H9 (cell line): ENCODE results near the gene DBF4. TPM values are rescaled to one million over a fixed set of nuclear protein-coding genes. Genes with fewer than 3 reads are reported as not detected.

ENCODE experiments used
- DNase-seq: peaks from one replicate; pipeline ENCODE4 v3.0.0-alpha.2; 2017
- H2AFZ ChIP-seq: one replicate; pipeline ENCODE4 v1.6.1; 2013; ENCODE audit warnings: mild to moderate bottlenecking, low read length, control low read depth, moderate library complexity
- H2AK5ac ChIP-seq: 2 replicates; pipeline ENCODE4 v1.6.1; 2013; ENCODE audit warnings: low read length, control low read depth, mixed read lengths; ENCODE audit not compliant: insufficient read length
- H2BK120ac ChIP-seq: one replicate; pipeline ENCODE4 v1.6.1; 2013; ENCODE audit warnings: low read depth, mild to moderate bottlenecking, low read length, control low read depth, inconsistent platforms; ENCODE audit not compliant: poor library complexity, severe bottlenecking
- H2BK12ac ChIP-seq: 2 replicates; pipeline ENCODE4 v1.6.1; 2013; ENCODE audit warnings: low read length, control low read depth, mixed read lengths, low read depth; ENCODE audit not compliant: insufficient read length
- H2BK15ac ChIP-seq: 2 replicates; pipeline ENCODE4 v1.6.1; 2013; ENCODE audit warnings: low read depth, low read length, control low read depth
- H2BK20ac ChIP-seq: one replicate; pipeline ENCODE4 v1.6.1; 2013; ENCODE audit warnings: low read depth, mild to moderate bottlenecking, low read length, control low read depth, inconsistent platforms; ENCODE audit not compliant: poor library complexity, severe bottlenecking
- H2BK5ac ChIP-seq: 2 replicates; pipeline ENCODE4 v1.6.1; 2013; ENCODE audit warnings: low read length, control low read depth, mixed read lengths; ENCODE audit not compliant: insufficient read length
- H3K14ac ChIP-seq: 2 replicates; pipeline ENCODE4 v1.6.1; 2013; ENCODE audit warnings: low read length, control low read depth; ENCODE audit not compliant: insufficient read depth
- H3K18ac ChIP-seq: 2 replicates; pipeline ENCODE4 v1.6.1; 2013; ENCODE audit warnings: low read depth, mild to moderate bottlenecking, mixed read lengths, low read length, control low read depth; ENCODE audit not compliant: insufficient read length
- H3K23ac ChIP-seq: 2 replicates; pipeline ENCODE4 v1.6.1; 2013; ENCODE audit warnings: low read length, control low read depth, mixed read lengths, low read depth; ENCODE audit not compliant: insufficient read length
- H3K23me2 ChIP-seq: 2 replicates; pipeline ENCODE4 v1.6.1; 2013; ENCODE audit warnings: low read depth, mild to moderate bottlenecking, mixed read lengths, low read length, control low read depth; ENCODE audit not compliant: insufficient read length, poor library complexity, severe bottlenecking
- H3K27ac ChIP-seq: 2 replicates; pipeline ENCODE4 v1.5.1; 2013; ENCODE audit warnings: low read length, control low read depth, mixed read lengths, low read depth; ENCODE audit not compliant: insufficient read length
- H3K27me3 ChIP-seq: 2 replicates; pipeline ENCODE4 v1.6.1; 2013; ENCODE audit warnings: low read length, control low read depth, inconsistent platforms; ENCODE audit not compliant: insufficient read depth
- H3K4ac ChIP-seq: 2 replicates; pipeline ENCODE4 v1.6.1; 2013; ENCODE audit warnings: low read depth, mild to moderate bottlenecking, control low read depth, inconsistent platforms, low read length, moderate library complexity
- H3K4me1 ChIP-seq: 2 replicates; pipeline ENCODE4 v1.6.1; 2013; ENCODE audit warnings: low read length, control low read depth, inconsistent platforms; ENCODE audit not compliant: insufficient read depth
- H3K4me2 ChIP-seq: 2 replicates; pipeline ENCODE4 v1.6.1; 2013; ENCODE audit warnings: low read length, control low read depth, mixed read lengths; ENCODE audit not compliant: insufficient read length, insufficient read depth
- H3K56ac ChIP-seq: 2 replicates; pipeline ENCODE4 v1.6.1; 2013; ENCODE audit warnings: low read depth, mild to moderate bottlenecking, mixed read lengths, low read length, control low read depth; ENCODE audit not compliant: insufficient read length
- H3K79me1 ChIP-seq: 2 replicates; pipeline ENCODE4 v1.6.1; 2013; ENCODE audit warnings: low read depth, mild to moderate bottlenecking, moderate library complexity, low read length, control low read depth, inconsistent platforms; ENCODE audit not compliant: insufficient read depth, poor library complexity, severe bottlenecking
- H3K79me2 ChIP-seq: 2 replicates; pipeline ENCODE4 v1.6.1; 2013; ENCODE audit warnings: low read length, control low read depth, inconsistent platforms; ENCODE audit not compliant: insufficient read depth
- H3K9ac ChIP-seq: 2 replicates; pipeline ENCODE4 v1.6.1; 2013; ENCODE audit warnings: low read length, control low read depth, mixed read lengths; ENCODE audit not compliant: insufficient read length; ENCODE audit errors: extremely low read depth
- H3K9me3 ChIP-seq: one replicate; pipeline ENCODE4 v1.6.1; 2013; ENCODE audit warnings: low read depth, low read length, inconsistent platforms; ENCODE audit not compliant: control insufficient read depth
- H3T11ph ChIP-seq: one replicate; pipeline ENCODE4 v1.6.1; 2013; ENCODE audit warnings: mild to moderate bottlenecking, low read length, control low read depth, inconsistent platforms
- H4K20me1 ChIP-seq: one replicate; pipeline ENCODE4 v1.6.1; 2013; ENCODE audit not compliant: control insufficient read depth, insufficient read length, insufficient read depth
- H4K5ac ChIP-seq: 2 replicates; pipeline ENCODE4 v1.6.1; 2013; ENCODE audit warnings: low read depth, mild to moderate bottlenecking, mixed read lengths, low read length, control low read depth; ENCODE audit not compliant: insufficient read length
- H4K8ac ChIP-seq: replicated peaks from 2 replicates; pipeline ENCODE4 v1.6.1; 2013; ENCODE audit warnings: low read length, control low read depth, mixed read lengths, low read depth; ENCODE audit not compliant: insufficient read length
- H4K91ac ChIP-seq: 2 replicates; pipeline ENCODE4 v1.6.1; 2013; ENCODE audit warnings: low read depth, mild to moderate bottlenecking, moderate library complexity, mixed read lengths, low read length, control low read depth; ENCODE audit not compliant: insufficient read length
- H3K27ac Mint-ChIP-seq, 3 experiments: 2 replicates in 2 of 3; 3 replicates in 1 of 3; pipeline ENCODE4 v1.8.0; 2020 to 2021; ENCODE audit warnings: mixed read lengths in 3 of 3, mild to moderate bottlenecking in 1 of 3, moderate library complexity in 1 of 3
- H3K27me3 Mint-ChIP-seq: 2 replicates; pipeline ENCODE4 v1.8.0; 2021; ENCODE audit warnings: low read depth, mild to moderate bottlenecking, moderate library complexity, mixed read lengths
- H3K36me3 Mint-ChIP-seq, 3 experiments: 2 replicates in 2 of 3; 3 replicates in 1 of 3; pipeline ENCODE4 v1.8.0; 2020 to 2021; ENCODE audit warnings: low read depth in 3 of 3, mixed read lengths in 3 of 3; ENCODE audit not compliant: insufficient read depth in 1 of 3
- H3K4me1 Mint-ChIP-seq, 2 experiments: 2 replicates each; pipeline ENCODE4 v1.8.0; 2020; ENCODE audit warnings: mixed read lengths in 2 of 2
- H3K4me3 Mint-ChIP-seq, 2 experiments: 2 replicates in 1 of 2; 3 replicates in 1 of 2; pipeline ENCODE4 v1.8.0; 2020 to 2021; ENCODE audit warnings: mild to moderate bottlenecking in 2 of 2, mixed read lengths in 2 of 2, moderate library complexity in 1 of 2
- H3K9me3 Mint-ChIP-seq, 2 experiments: 2 replicates in 1 of 2; 3 replicates in 1 of 2; pipeline ENCODE4 v1.8.0; 2020; ENCODE audit warnings: mild to moderate bottlenecking in 2 of 2, mixed read lengths in 2 of 2, moderate library complexity in 1 of 2
- WGBS: extraction: QIAGEN DNeasy Blood & Tissue Kit; methylation state at CpG from one replicate; pipeline ENCODE4 v1.1.7; 2013; ENCODE audit warnings: missing lambda C conversion rate, low lambda C conversion rate, mixed read lengths; ENCODE audit not compliant: insufficient read length; ENCODE audit errors: extremely low coverage; 5-methylcytosine and 5-hydroxymethylcytosine counted together
- total RNA-seq: library from RNA; stranded (reverse); gene quantifications from 2 replicates; pipeline ENCODE4 v1.2.1, GENCODE V29; 2021
- TF ChIP-seq, protein P1 (sequence below): fragments of 200-600 bp; sonication (generic); conservative IDR thresholded peaks from 3 replicates; pipeline ENCODE4 v1.8.0; 2021; ENCODE audit warnings: antibody characterized with exemption, mild to moderate bottlenecking

DBF4 gene
- total RNA-seq, 1 experiment from 2014 or later = 75.9 TPM

DNA sequence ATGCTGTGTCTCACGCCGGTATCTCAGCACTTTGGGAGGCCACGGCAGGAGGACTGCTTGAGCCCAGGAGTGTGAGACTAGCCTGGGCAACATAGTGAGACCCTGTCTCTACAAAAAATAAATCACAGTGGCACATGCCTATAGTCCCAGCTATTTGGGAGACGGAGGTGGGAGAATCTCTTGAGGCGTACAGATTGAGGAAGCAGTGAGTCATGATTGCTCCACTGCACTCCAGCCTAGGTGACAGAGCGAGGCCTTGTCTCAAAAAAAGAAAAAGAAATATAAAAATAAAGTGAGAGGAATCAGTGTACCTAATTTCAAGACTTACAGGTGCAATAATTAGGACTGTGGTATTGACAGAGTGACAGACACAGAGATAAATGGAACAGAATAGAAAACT, 24.0 kb upstream of the DBF4 start:
- no peak overlapping the region for H2BK12ac ChIP-seq
- Mint-ChIP-seq H3K27ac (peak overlapping the region in 1 of 3 experiments; percentile 95; a peak in 2 of 7 replicates), H3K27me3 (no peaks in the 10 kb centered on the region), H3K36me3 (peaks cover 5 to 29% (median 18%) of the 10 kb centered on the region in 3 experiments; a peak in 6 of 7 replicates), H3K9me3 (no peaks in the 10 kb centered on the region), H3K4me3 (no peak overlapping the region), H3K4me1 (peaks cover 4 to 6% of the 10 kb centered on the region in 2 experiments)
- H3K79me2 ChIP-seq = no peaks in the 10 kb centered on the region
- no peaks in the 10 kb centered on the region for H4K20me1 ChIP-seq
- H3K27ac ChIP-seq = no peak overlapping the region
- H3T11ph ChIP-seq = no peak overlapping the region
- H3K18ac ChIP-seq = no peak overlapping the region
- H2BK15ac ChIP-seq = no peak overlapping the region
- H4K8ac ChIP-seq = no peak overlapping the region
- H4K91ac ChIP-seq = no peak overlapping the region
- no peak overlapping the region for H2BK5ac ChIP-seq
- no peaks in the 10 kb centered on the region; the same call in 1 of the 2 replicates for H3K27me3 ChIP-seq
- no peak overlapping the region for H3K4ac ChIP-seq
- H2BK20ac ChIP-seq = no peak overlapping the region
- no peak overlapping the region for H3K56ac ChIP-seq
- no peak overlapping the region for H2AFZ ChIP-seq
- H3K9ac ChIP-seq = no peak overlapping the region
- no CpG with 5 or more reads among the region's 6 CpGs for WGBS
- no peak overlapping the region for H3K14ac ChIP-seq
- no peaks in the 10 kb centered on the region for H3K23me2 ChIP-seq
- TF ChIP-seq, protein P1, sequence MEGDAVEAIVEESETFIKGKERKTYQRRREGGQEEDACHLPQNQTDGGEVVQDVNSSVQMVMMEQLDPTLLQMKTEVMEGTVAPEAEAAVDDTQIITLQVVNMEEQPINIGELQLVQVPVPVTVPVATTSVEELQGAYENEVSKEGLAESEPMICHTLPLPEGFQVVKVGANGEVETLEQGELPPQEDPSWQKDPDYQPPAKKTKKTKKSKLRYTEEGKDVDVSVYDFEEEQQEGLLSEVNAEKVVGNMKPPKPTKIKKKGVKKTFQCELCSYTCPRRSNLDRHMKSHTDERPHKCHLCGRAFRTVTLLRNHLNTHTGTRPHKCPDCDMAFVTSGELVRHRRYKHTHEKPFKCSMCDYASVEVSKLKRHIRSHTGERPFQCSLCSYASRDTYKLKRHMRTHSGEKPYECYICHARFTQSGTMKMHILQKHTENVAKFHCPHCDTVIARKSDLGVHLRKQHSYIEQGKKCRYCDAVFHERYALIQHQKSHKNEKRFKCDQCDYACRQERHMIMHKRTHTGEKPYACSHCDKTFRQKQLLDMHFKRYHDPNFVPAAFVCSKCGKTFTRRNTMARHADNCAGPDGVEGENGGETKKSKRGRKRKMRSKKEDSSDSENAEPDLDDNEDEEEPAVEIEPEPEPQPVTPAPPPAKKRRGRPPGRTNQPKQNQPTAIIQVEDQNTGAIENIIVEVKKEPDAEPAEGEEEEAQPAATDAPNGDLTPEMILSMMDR = no peak
- no peak overlapping the region for H4K5ac ChIP-seq
- no peak for DNase-seq
- H3K4me2 ChIP-seq = no peak overlapping the region
- H3K9me3 ChIP-seq = no peaks in the 10 kb centered on the region
- no peaks in the 10 kb centered on the region for H3K4me1 ChIP-seq
- H2AK5ac ChIP-seq = no peak overlapping the region
- H3K79me1 ChIP-seq = no peaks in the 10 kb centered on the region
- H3K23ac ChIP-seq = no peak overlapping the region
- H2BK120ac ChIP-seq = no peak overlapping the region
